Measurements from ENCODE around the gene ABHD12. TPM values are rescaled to one million over a fixed set of nuclear protein-coding genes. Genes with fewer than 3 reads are reported as not detected.
A peak's percentile ranks its signal among the peaks of the same experiment; 100 is the strongest.

The ABHD12 gene
- total and polyA plus RNA-seq, 4 donors, result 46.1 to 108 (median 86.6) TPM

DNA sequence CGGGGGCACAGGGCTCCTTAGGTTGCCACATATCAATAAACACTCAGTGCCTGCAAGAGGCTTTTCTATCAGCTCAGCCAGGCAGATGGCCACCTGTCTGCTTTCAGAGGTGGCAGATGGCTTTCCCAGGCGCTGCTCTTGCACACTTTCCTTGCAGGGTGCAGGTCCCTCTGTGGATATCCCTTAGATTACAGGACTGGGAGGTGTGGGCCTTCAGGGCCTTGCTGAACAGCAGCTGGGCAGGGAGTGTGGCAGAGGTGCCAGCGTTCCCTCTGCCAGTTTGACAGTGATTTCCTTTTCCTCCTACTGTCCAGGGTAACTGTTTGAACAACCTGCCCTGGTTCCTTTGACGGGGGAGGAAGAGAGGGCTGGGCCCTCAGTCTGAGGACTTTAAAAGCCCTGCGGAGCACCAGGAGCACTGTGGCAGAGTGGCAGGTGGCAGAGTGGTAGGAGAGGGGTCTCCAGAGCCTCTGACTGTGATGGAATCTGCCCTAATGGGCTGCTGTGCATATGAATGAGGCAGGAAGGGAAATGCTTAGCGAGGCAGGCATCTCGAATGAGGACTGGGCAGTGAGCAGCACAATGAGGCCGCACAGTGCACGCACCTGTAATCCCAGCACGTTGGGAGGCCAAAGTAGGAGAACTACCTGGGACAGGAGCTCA, 34.2 kb downstream of the ABHD12 start:
- Histone ChIP-seq H3K27ac (ENCODE audit: low read depth, low read length) (no peak overlapping the region), H3K4me1 (ENCODE audit: control insufficient read depth, insufficient read depth, low read length) (peaks cover 27% of the 10 kb centered on the region), H3K9me3 (ENCODE audit: control insufficient read depth, insufficient read depth, low read length) (no peaks in the 10 kb centered on the region), H3K4me3 (ENCODE audit: low read depth, low read length) (no peak overlapping the region), H3K27me3 (ENCODE audit: control insufficient read depth, insufficient read depth, low read length) (no peaks in the 10 kb centered on the region), H3K36me3 (ENCODE audit: control insufficient read depth, insufficient read depth, low read length) (no peaks in the 10 kb centered on the region)
- DNase-seq (ENCODE audit: low read depth in 4 of 6, low spot score in 6 of 6), result peak in 2 of 6 donors; percentile 18 to 43
- 40% methylated on average over 10 of the region's 10 CpGs for whole genome bisulfite sequencing (ENCODE audit: insufficient coverage)

DNA sequence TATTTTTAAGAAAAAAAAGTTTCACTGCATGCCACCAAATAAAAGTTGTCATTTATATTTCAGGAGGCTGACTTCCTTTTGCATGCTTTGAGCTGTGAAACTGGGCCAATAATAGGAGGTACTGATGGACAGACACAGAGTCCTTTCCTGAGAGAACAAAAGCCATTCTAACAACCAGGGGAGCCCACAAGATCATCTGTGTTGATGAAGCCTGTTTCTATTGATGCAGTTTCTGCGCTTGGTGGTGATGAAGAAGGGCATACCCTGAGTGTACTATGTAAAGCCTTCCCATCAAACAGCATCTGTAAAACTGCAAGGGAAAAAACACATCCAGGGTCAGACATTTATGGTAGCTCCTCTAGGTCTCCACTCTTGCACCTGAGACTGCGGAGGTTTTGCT, 34.8 kb downstream of the ABHD12 start:
- Histone ChIP-seq H3K9me3 (ENCODE audit: control insufficient read depth, insufficient read depth, low read length) (no peaks in the 10 kb centered on the region), H3K27ac (ENCODE audit: low read depth, low read length) (no peak overlapping the region), H3K36me3 (ENCODE audit: control insufficient read depth, insufficient read depth, low read length) (no peaks in the 10 kb centered on the region), H3K4me3 (ENCODE audit: low read depth, low read length) (no peak overlapping the region), H3K4me1 (ENCODE audit: control insufficient read depth, insufficient read depth, low read length) (peaks cover 23% of the 10 kb centered on the region), H3K27me3 (ENCODE audit: control insufficient read depth, insufficient read depth, low read length) (no peaks in the 10 kb centered on the region)
- 78% methylated on average over 1 of the region's 2 CpGs for WGBS (ENCODE audit: insufficient coverage)
- DNase-seq (ENCODE audit: low read depth in 4 of 6, low spot score in 6 of 6), result no peak

DNA sequence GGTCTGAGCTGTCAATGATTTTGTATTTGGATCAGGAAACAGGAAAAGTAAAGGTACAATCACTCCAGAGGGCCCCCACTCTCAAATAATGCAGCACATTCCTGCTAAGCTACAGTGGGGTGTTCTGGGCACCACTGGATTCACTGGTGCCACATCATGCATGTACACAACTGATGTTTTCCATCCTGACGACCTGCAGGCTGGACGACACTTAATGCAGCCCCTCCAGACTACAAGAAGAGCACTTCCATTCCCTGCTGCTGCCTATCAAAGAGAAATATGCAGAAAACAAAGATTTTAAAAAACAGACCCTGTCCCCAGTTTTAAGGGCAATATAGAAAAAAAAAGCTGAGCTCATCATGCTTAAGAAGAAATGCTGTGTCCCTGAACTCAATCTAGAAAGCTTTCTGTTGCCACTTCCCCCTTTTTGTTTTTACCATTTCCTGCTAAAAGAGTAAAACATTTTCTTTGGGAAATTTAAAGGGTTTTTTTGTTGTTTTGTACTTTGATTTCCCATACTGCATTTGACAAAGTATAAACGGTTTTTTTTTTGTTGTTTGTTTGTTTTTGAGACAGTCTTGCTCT, 35.5 kb downstream of the ABHD12 start:
- Histone ChIP-seq H3K4me3 (ENCODE audit: low read depth, low read length) (no peak overlapping the region), H3K4me1 (ENCODE audit: control insufficient read depth, insufficient read depth, low read length) (peaks cover 20% of the 10 kb centered on the region), H3K27ac (ENCODE audit: low read depth, low read length) (no peak overlapping the region), H3K27me3 (ENCODE audit: control insufficient read depth, insufficient read depth, low read length) (no peaks in the 10 kb centered on the region), H3K9me3 (ENCODE audit: control insufficient read depth, insufficient read depth, low read length) (no peaks in the 10 kb centered on the region), H3K36me3 (ENCODE audit: control insufficient read depth, insufficient read depth, low read length) (no peaks in the 10 kb centered on the region)
- whole genome bisulfite sequencing (ENCODE audit: insufficient coverage), result 80% methylated on average over 2 of the region's 3 CpGs
- no peak for DNase-seq (ENCODE audit: low read depth in 4 of 6, low spot score in 6 of 6)

DNA sequence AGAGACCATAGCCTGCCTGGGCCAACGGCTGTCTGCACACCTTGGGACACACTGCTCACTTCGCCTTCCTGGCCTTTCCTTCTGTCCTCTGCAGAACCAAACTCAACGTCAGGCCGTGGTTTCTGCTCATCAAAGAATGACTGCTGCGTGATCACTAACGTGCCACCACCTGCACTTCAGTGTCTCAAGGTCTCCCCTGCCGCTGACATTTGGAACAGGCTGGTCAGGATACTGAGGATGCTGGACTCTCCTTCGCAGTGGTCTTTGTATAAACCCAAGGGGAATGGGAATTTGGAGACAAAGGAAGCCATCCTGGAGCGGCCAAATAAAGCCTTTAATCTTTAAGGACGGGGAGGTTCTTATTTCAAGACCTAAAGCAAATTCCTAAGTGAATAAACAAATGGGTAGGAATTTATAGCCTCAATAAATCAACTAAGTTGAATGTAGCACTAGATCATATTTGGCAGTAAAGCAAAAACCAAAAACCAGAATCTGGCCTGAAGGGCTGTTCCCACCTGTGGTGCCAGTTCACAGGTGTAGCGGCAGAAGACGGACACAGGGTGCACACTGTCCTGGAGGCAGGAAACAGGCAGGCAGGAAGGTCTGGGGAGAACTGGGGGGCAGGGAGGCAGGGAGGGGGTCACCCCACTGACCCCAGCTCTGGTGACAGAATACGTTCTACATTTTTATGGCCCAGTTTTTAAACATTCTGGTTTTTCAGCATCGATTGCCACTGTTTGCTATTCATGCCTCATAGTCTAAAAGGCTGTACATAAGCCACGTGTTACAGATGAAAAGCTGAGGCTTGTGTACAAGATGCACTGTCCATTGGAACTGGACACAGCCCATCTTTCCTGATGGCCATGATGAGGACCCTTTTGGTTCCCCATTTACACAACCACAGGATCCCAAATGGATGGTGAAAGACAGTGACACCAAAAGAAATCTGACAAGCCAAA, 36.6 kb downstream of the ABHD12 start:
- Histone ChIP-seq H3K27me3 (ENCODE audit: control insufficient read depth, insufficient read depth, low read length) (no peaks in the 10 kb centered on the region), H3K27ac (ENCODE audit: low read depth, low read length) (no peak overlapping the region), H3K9me3 (ENCODE audit: control insufficient read depth, insufficient read depth, low read length) (no peaks in the 10 kb centered on the region), H3K4me3 (ENCODE audit: low read depth, low read length) (no peak overlapping the region), H3K4me1 (ENCODE audit: control insufficient read depth, insufficient read depth, low read length) (peaks cover 20% of the 10 kb centered on the region), H3K36me3 (ENCODE audit: control insufficient read depth, insufficient read depth, low read length) (no peaks in the 10 kb centered on the region)
- no peak for DNase-seq (ENCODE audit: low read depth in 4 of 6, low spot score in 6 of 6)
- 61% methylated on average over 12 of the region's 15 CpGs for WGBS (ENCODE audit: insufficient coverage)

DNA sequence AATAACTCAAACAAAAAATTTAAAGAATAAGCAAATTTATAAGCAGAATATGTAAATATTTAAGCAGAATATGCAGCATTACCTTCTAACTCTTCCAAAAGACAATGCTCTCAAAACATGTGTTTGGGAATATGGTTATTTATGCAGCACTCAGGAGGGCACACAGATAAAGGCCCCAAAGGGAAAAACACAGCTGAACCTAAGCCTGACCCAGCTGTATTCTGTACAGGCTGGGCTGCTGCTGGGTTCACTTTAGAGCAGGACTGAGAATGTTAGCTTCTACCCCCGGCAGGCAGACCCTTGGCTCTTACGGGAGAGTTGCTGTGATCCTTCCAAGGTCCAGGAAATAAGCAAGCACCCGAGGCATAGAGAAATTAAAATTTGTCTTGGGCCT, 37.3 kb downstream of the ABHD12 start:
- WGBS (ENCODE audit: insufficient coverage), result 35% methylated on average over 3 of the region's 3 CpGs
- H3K27me3 ChIP-seq (ENCODE audit: control insufficient read depth, insufficient read depth, low read length), result no peaks in the 10 kb centered on the region
- H3K4me3 ChIP-seq (ENCODE audit: low read depth, low read length), result no peak overlapping the region
- no peak overlapping the region for H3K27ac ChIP-seq (ENCODE audit: low read depth, low read length)
- no peaks in the 10 kb centered on the region for H3K9me3 ChIP-seq (ENCODE audit: control insufficient read depth, insufficient read depth, low read length)
- H3K36me3 ChIP-seq (ENCODE audit: control insufficient read depth, insufficient read depth, low read length), result no peaks in the 10 kb centered on the region
- DNase-seq (ENCODE audit: low read depth in 4 of 6, low spot score in 6 of 6), result no peak
- H3K4me1 ChIP-seq (ENCODE audit: control insufficient read depth, insufficient read depth, low read length), result peaks cover 20% of the 10 kb centered on the region

DNA sequence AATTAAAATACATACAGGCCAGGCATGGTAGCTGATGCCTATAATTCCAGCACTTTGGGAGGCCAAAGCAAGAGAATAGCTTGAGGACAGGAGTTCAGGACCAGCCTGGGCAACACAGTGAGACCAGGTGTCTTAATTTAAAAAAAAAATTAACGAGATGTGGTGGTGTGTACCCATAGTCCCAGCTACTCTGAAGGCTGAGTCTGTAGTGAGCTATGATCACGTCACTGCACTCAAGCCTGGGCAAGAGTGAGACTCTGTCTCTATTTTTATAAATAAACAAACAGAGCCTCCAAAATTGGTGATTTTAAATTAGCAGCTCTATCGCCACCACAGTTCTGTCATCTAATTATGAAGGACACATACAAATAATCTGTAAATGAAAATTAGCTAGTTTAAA, 37.9 kb downstream of the ABHD12 start:
- Histone ChIP-seq H3K4me3 (ENCODE audit: low read depth, low read length) (no peak overlapping the region), H3K36me3 (ENCODE audit: control insufficient read depth, insufficient read depth, low read length) (no peaks in the 10 kb centered on the region), H3K27ac (ENCODE audit: low read depth, low read length) (no peak overlapping the region), H3K4me1 (ENCODE audit: control insufficient read depth, insufficient read depth, low read length) (peaks cover 20% of the 10 kb centered on the region), H3K9me3 (ENCODE audit: control insufficient read depth, insufficient read depth, low read length) (no peaks in the 10 kb centered on the region), H3K27me3 (ENCODE audit: control insufficient read depth, insufficient read depth, low read length) (no peaks in the 10 kb centered on the region)
- WGBS (ENCODE audit: insufficient coverage), result no CpG with 5 or more reads among the region's 3 CpGs
- DNase-seq (ENCODE audit: low read depth in 4 of 6, low spot score in 6 of 6), result no peak

DNA sequence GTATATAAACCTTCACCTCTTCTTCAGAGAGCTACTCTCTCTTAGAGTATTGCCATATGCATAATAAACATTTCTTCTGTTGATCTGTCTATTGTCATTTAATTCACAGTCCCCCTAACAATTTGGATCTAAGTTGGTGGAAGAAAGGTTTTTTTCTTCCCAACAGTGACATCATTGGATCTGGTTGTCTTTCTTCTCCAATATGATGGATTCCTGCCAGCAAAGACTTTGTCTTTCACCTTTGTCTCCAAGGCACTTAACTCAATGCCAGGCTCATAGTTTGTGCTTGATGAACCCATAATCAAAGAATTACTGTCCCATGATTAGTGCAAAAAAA, 39.6 kb downstream of the ABHD12 start:
- H3K27ac ChIP-seq (ENCODE audit: low read depth, low read length), result no peak overlapping the region
- DNase-seq (ENCODE audit: low read depth in 4 of 6, low spot score in 6 of 6), result no peak
- no peaks in the 10 kb centered on the region for H3K9me3 ChIP-seq (ENCODE audit: control insufficient read depth, insufficient read depth, low read length)
- no peaks in the 10 kb centered on the region for H3K36me3 ChIP-seq (ENCODE audit: control insufficient read depth, insufficient read depth, low read length)
- H3K27me3 ChIP-seq (ENCODE audit: control insufficient read depth, insufficient read depth, low read length), result no peaks in the 10 kb centered on the region
- H3K4me3 ChIP-seq (ENCODE audit: low read depth, low read length), result no peak overlapping the region
- H3K4me1 ChIP-seq (ENCODE audit: control insufficient read depth, insufficient read depth, low read length), result peaks cover 8% of the 10 kb centered on the region

DNA sequence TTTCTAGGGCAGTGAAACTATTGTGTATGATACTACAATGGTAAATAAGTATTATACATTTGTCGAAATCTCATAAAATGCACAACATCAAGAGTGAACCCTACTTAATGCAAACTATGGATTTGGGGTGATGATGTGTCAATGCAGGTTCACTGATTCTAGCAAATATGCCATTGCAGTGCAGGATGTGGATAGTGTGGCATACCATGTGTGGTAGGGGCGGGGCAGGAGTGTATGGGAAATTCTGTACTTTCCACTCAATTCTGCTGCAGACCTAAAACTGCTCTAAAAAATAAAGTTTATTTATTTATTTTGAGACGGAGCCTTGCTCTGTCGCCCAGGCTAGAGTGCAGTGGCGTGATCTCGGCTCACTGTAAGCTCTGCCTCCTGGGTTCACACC, 44.3 kb downstream of the ABHD12 start:
- H3K27me3 ChIP-seq (ENCODE audit: control insufficient read depth, insufficient read depth, low read length), result no peaks in the 10 kb centered on the region
- no peak for DNase-seq (ENCODE audit: low read depth in 4 of 6, low spot score in 6 of 6)
- H3K36me3 ChIP-seq (ENCODE audit: control insufficient read depth, insufficient read depth, low read length), result no peaks in the 10 kb centered on the region
- WGBS (ENCODE audit: insufficient coverage), result no CpG with 5 or more reads among the region's 6 CpGs
- no peak overlapping the region for H3K4me3 ChIP-seq (ENCODE audit: low read depth, low read length)
- no peak overlapping the region for H3K27ac ChIP-seq (ENCODE audit: low read depth, low read length)
- no peaks in the 10 kb centered on the region for H3K9me3 ChIP-seq (ENCODE audit: control insufficient read depth, insufficient read depth, low read length)
- no peaks in the 10 kb centered on the region for H3K4me1 ChIP-seq (ENCODE audit: control insufficient read depth, insufficient read depth, low read length)

DNA sequence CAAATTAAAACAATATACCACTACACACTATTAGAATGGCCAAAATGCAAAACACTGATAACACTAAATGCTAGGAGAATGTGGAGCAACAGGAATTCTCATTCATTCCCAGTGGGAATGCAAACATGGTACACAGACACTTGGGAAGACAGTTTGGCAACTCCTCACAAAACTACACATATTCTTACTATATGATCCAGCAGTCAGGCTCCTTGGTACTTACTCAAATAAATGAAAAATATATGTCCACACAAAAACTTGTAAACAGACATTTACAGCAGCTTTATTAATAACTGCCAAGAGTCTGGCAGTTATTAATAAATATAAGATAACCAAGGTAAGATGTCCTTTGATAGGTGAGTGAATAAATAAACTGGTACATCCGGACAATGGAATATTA, 44.9 kb downstream of the ABHD12 start:
- no peak overlapping the region for H3K4me3 ChIP-seq (ENCODE audit: low read depth, low read length)
- no peaks in the 10 kb centered on the region for H3K9me3 ChIP-seq (ENCODE audit: control insufficient read depth, insufficient read depth, low read length)
- H3K4me1 ChIP-seq (ENCODE audit: control insufficient read depth, insufficient read depth, low read length), result no peaks in the 10 kb centered on the region
- no CpG with 5 or more reads among the region's 1 CpG for WGBS (ENCODE audit: insufficient coverage)
- H3K27me3 ChIP-seq (ENCODE audit: control insufficient read depth, insufficient read depth, low read length), result no peaks in the 10 kb centered on the region
- H3K36me3 ChIP-seq (ENCODE audit: control insufficient read depth, insufficient read depth, low read length), result no peaks in the 10 kb centered on the region
- no peak overlapping the region for H3K27ac ChIP-seq (ENCODE audit: low read depth, low read length)
- no peak for DNase-seq (ENCODE audit: low read depth in 4 of 6, low spot score in 6 of 6)
